ENCODE data around the gene LCLAT1. TPM values are rescaled to one million over a fixed set of nuclear protein-coding genes. Genes with fewer than 3 reads are reported as not detected.

Gene LCLAT1
- total RNA-seq, 4 donors from 2014 or later = 0.88 to 116 (median 33.3) TPM

GRCh38 chr2:30427606-30428347 is 19.3 kb upstream of the LCLAT1 start:
- intact Hi-C loops (cut with DNase I; ENCODE audit: low total_unique reads) = no loop called here
- Histone ChIP-seq H3K36me3 (no peaks in the 10 kb centered on the region), H3K27ac (peak overlapping the region; percentile 27 to 44), H3K4me1 (peaks cover 0 to 9% of the 10 kb centered on the region in 2 donors), H3K9me3 (no peaks in the 10 kb centered on the region), H3K4me3 (no peak overlapping the region), H3K27me3 (no peaks in the 10 kb centered on the region)
- TF ChIP-seq POLR2A (IDR thresholded peaks at IDR 0.05) (no peak), CTCF (IDR thresholded peaks at IDR 0.05) (no peak)
- no peak for DNase-seq

- Histone ChIP-seq H3K36me3 (no peaks in the 10 kb centered on the region), H3K27ac (peak overlapping the region; percentile 27 to 44), H3K4me1 (peaks cover 0 to 6% of the 10 kb centered on the region in 2 donors), H3K9me3 (no peaks in the 10 kb centered on the region), H3K4me3 (no peak overlapping the region), H3K27me3 (no peaks in the 10 kb centered on the region)
- no peak for TF ChIP-seq POLR2A (IDR thresholded peaks at IDR 0.05)
- TF ChIP-seq CTCF (IDR thresholded peaks at IDR 0.05) = no peak
- intact Hi-C loops (cut with DNase I; ENCODE audit: low total_unique reads) = no loop called here
- no peak for DNase-seq
Observed at GRCh38 chr2:30428348-30428662, 18.7 kb upstream of the LCLAT1 start.

GRCh38 chr2:30428827-30429461 is 18.1 kb upstream of the LCLAT1 start:
- Histone ChIP-seq H3K4me3 (no peak overlapping the region), H3K27me3 (no peaks in the 10 kb centered on the region), H3K27ac (peak overlapping the region in 1 of 2 donors; percentile 27), H3K9me3 (no peaks in the 10 kb centered on the region), H3K36me3 (no peaks in the 10 kb centered on the region), H3K4me1 (peaks cover 0 to 6% of the 10 kb centered on the region in 2 donors)
- intact Hi-C loops (cut with DNase I; ENCODE audit: low total_unique reads) = no loop called here
- DNase-seq = no peak
- TF ChIP-seq CTCF (IDR thresholded peaks at IDR 0.05) (no peak), POLR2A (IDR thresholded peaks at IDR 0.05) (no peak)

GRCh38 chr2:30433541-30434299 is 13.3 kb upstream of the LCLAT1 start:
- H3K9me3 ChIP-seq = no peaks in the 10 kb centered on the region
- no peak overlapping the region for H3K4me3 ChIP-seq
- H3K36me3 ChIP-seq = no peaks in the 10 kb centered on the region
- H3K4me1 ChIP-seq = no peaks in the 10 kb centered on the region
- no peak for DNase-seq
- H3K27me3 ChIP-seq = no peaks in the 10 kb centered on the region
- TF ChIP-seq POLR2A (IDR thresholded peaks at IDR 0.05) (no peak), CTCF (IDR thresholded peaks at IDR 0.05) (no peak)
- no peak overlapping the region for H3K27ac ChIP-seq
- intact Hi-C loops (cut with DNase I; ENCODE audit: low total_unique reads) = no loop called here

GRCh38 chr2:30434708-30435107 is 12.3 kb upstream of the LCLAT1 start:
- intact Hi-C loops (cut with DNase I; ENCODE audit: low total_unique reads) = no loop called here
- Histone ChIP-seq H3K4me1 (no peaks in the 10 kb centered on the region), H3K36me3 (no peaks in the 10 kb centered on the region), H3K4me3 (no peak overlapping the region), H3K27ac (no peak overlapping the region), H3K9me3 (no peaks in the 10 kb centered on the region), H3K27me3 (no peaks in the 10 kb centered on the region)
- no peak for DNase-seq
- TF ChIP-seq POLR2A (IDR thresholded peaks at IDR 0.05) (no peak), CTCF (IDR thresholded peaks at IDR 0.05) (no peak)

Measured in uterus (tissue), 4 donors.